ENCODE results near the gene XIRP2.

GRCh38 chr2:167249197-167249596 lies 360.9 kb downstream of the XIRP2 start:
- TF ChIP-seq CTCF (IDR thresholded peaks at IDR 0.05; ENCODE audit: control extremely low read depth in 1 of 3, insufficient read depth in 1 of 3, low read depth in 1 of 3, low read length in 3 of 3) (no peak), HDAC2 (IDR thresholded peaks at IDR 0.05; ENCODE audit: borderline replicate concordance in 1 of 2, low read depth in 2 of 2, low read length in 2 of 2) (no peak), MAX (IDR thresholded peaks at IDR 0.05) (no peak), POLR2AphosphoS5 (IDR thresholded peaks at IDR 0.05; ENCODE audit: low read depth, low read length) (no peak), ASH2L (IDR thresholded peaks at IDR 0.05; ENCODE audit: low read length) (no peak), HDAC6 (IDR thresholded peaks at IDR 0.05; ENCODE audit: low read depth, low read length) (no peak), POLR2A (IDR thresholded peaks at IDR 0.05; ENCODE audit: control extremely low read depth in 1 of 2, low read depth in 2 of 2, low read length in 2 of 2) (no peak), YY1 (IDR thresholded peaks at IDR 0.05; ENCODE audit: low read depth, low read length) (no peak), TAF1 (IDR thresholded peaks at IDR 0.05; ENCODE audit: low read depth, low read length) (no peak), NANOG (IDR thresholded peaks at IDR 0.05; ENCODE audit: insufficient read depth, low read depth, low read length, poor library complexity, severe bottlenecking) (no peak), GABPA (IDR thresholded peaks at IDR 0.05; ENCODE audit: borderline replicate concordance, insufficient read depth, low read length) (no peak), CHD2 (IDR thresholded peaks at IDR 0.05; ENCODE audit: low read length) (no peak)

All from H1 (cell line).